ENCODE measurements around the gene SPHK1. TPM values are rescaled to one million over a fixed set of nuclear protein-coding genes. Genes with fewer than 3 reads are reported as not detected.

Gene SPHK1
- total RNA-seq, 1 donor from 2014 or later, result 54.5 TPM

DNA sequence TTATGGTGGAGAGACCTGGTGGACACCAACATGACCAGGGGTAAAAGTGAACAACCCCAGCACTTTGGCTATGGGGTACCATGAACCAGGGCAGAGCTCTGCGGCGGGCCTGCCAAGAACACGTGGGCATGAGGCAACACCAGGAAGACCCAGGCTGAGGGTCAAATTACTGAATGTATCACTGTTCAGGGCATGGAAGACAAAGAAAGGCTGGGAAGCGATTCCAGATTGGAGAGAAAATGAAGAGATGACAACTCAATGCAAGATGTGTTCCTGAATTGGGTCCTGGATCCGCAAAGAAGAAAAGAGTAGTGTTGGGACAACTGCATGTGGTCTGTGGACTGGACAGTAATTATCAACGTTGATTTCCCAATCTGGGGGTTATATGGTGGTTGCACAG, 19.8 kb downstream of the SPHK1 start:
- TF ChIP-seq, protein P1, sequence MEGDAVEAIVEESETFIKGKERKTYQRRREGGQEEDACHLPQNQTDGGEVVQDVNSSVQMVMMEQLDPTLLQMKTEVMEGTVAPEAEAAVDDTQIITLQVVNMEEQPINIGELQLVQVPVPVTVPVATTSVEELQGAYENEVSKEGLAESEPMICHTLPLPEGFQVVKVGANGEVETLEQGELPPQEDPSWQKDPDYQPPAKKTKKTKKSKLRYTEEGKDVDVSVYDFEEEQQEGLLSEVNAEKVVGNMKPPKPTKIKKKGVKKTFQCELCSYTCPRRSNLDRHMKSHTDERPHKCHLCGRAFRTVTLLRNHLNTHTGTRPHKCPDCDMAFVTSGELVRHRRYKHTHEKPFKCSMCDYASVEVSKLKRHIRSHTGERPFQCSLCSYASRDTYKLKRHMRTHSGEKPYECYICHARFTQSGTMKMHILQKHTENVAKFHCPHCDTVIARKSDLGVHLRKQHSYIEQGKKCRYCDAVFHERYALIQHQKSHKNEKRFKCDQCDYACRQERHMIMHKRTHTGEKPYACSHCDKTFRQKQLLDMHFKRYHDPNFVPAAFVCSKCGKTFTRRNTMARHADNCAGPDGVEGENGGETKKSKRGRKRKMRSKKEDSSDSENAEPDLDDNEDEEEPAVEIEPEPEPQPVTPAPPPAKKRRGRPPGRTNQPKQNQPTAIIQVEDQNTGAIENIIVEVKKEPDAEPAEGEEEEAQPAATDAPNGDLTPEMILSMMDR (conservative IDR thresholded peaks at IDR 0.05; ENCODE audit: low read depth, low read length), result no peak
- no peak for DNase-seq (ENCODE audit: low read depth)
- H3K4me3 ChIP-seq (ENCODE audit: low read depth, low read length), result no peak overlapping the region

DNA sequence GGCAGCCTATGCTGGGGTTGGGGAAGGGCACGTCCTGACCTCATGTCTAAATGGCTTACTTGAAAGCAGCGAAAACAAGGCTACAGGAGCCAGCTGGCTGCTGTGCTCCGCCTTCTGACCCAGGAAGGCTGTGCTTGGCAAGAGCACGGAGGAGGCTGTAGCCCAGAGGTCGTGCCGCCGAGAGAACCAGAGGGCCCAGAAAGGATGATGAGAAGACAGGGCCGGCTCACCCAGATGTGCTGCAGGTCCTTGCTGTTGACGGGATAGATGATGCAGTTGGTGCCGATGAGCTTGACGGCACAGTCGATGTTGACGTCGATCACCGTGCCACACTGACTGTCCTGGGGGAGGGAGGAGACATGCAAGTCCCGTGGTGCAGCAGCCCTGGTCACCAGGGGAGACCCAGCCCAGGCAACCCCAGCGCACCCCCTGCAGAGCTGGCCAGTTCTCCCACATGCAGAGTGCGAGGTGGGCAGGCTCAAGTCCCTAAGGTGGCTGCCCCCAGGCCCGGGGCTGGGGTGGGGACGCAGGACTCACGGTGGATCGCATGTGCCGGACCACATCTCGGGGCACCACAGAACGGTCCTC, 20.7 kb downstream of the SPHK1 start:
- H3K4me3 ChIP-seq (ENCODE audit: low read depth, low read length), result no peak overlapping the region
- TF ChIP-seq, protein P1 (conservative IDR thresholded peaks at IDR 0.05; ENCODE audit: low read depth, low read length), result no peak
- DNase-seq (ENCODE audit: low read depth), result no peak

DNA sequence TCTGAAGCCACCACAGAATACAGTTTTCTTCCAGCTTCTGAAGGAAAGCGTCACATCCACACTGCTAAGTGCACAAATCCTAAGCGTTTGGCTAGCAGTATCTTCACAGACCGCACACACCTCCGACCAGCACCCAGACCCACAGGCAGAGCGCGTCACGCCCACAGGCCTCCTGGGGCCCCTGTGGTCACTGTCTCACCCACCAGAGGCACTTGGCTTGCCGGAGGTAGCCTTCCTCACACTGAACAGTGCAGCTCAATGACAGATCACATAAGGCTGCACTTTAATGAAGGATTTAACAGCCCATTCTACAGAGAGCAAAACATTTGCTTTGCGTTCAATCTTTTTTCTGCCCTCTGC, 21.2 kb downstream of the SPHK1 start:
- DNase-seq (ENCODE audit: low read depth), result no peak
- TF ChIP-seq, protein P1 (conservative IDR thresholded peaks at IDR 0.05; ENCODE audit: low read depth, low read length), result no peak
- no peak overlapping the region for H3K4me3 ChIP-seq (ENCODE audit: low read depth, low read length)

DNA sequence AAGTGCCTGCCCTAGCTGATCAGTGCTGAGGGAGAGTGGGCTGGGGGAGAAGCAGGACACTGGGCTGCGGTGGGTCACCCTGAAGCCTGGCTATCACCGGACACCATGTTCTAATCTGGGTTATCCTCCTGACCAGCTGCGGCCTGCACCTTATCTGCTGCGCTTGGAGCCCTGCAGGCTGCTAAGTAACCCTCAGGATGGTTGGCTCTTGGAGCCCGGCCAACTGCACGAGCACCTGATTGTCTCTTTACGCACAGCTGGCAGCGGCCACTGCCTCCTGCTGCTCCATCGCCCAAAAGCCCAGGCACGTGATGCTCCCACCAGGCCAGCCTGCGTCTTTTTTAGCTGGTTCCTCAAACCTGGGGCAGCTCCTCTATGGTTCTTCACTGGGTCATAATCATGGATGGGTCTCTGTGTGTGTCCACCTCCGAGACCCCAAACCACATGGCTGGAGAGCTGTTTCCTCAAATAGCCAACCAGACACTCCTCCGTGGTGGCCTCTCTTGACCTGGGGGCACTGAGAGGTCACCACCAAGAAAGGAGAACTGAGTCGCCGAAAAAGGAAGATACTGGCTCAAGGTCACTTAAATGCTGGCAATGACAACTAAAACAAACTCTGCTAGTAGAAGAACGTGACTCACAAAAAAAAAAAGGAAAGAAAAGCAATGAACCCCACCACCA, 21.7 kb downstream of the SPHK1 start:
- H3K4me3 ChIP-seq (ENCODE audit: low read depth, low read length), result no peak overlapping the region
- TF ChIP-seq, protein P1 (conservative IDR thresholded peaks at IDR 0.05; ENCODE audit: low read depth, low read length), result no peak
- no peak for DNase-seq (ENCODE audit: low read depth)

DNA sequence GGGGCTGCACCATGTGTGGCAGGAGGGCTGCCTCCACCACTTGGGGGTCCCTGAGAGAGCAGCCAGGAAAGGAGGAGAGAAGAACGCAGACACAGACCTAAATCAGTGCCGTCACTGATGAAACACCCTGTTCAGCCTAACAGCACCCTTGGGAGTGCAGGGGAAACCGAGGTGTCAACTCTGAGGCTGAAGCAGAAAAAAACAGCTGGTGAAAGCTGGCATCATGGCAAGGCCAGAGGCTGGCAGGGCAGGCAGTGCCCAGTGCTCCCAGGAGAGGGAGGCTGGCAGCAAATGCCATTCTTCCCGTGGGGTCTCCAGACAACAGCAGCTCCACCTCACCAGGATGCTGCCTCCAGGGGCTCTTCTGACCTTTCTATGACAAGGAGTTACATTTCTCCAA, 23.1 kb downstream of the SPHK1 start:
- TF ChIP-seq, protein P1 (conservative IDR thresholded peaks at IDR 0.05; ENCODE audit: low read depth, low read length), result no peak
- no peak for DNase-seq (ENCODE audit: low read depth)
- H3K4me3 ChIP-seq (ENCODE audit: low read depth, low read length), result no peak overlapping the region

DNA sequence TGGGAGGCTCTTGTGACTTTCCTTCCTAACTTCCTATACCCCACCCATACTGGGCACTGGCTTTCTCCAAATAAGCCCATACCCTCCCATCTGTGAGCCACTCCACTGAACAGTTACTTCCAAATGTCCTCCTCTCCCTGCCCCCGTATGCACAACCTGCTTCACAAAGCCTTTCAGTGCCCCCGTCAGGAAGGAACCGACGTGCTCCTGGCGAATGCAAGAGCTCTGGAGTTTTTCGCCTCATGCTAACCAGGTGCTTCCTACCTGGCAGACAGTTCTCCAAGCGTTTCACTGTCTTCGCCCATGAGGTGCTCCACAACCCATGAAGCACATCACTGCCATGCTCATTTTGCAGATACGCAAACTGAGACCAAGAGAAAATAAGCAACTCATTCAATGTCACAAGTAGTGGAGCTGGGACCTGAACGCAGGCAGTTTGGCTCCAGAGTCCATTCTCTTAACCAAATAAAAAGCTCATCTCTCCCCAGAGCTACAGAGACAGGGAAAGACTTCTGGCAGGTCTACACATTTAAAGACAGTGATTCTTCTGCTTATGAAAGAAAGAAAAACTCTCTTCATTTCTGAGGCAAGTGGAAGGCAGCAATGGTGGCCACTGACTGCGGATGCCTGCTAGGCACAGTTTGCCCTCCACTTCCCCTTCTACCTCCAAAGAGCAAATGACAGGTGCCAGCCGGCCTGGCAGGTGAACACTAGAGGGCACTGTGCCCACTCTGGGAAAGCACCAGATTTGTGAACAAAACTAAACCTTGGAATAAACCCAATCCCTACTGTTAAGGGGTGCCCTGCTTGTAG, 23.8 kb downstream of the SPHK1 start:
- TF ChIP-seq, protein P1 (conservative IDR thresholded peaks at IDR 0.05; ENCODE audit: low read depth, low read length), result peak; percentile 99
- DNase-seq (ENCODE audit: low read depth), result no peak
- no peak overlapping the region for H3K4me3 ChIP-seq (ENCODE audit: low read depth, low read length)

Measured in epithelial cell of proximal tubule (primary cell).